GM12878 (cell line): ENCODE data around the gene CASK. TPM values are rescaled to one million over a fixed set of nuclear protein-coding genes. Genes with fewer than 3 reads are reported as not detected.

Experiments
- BACH1 ChIP-seq: fragments of 450-650 bp; IDR thresholded peaks from 2 replicates; pipeline ENCODE4 v1.6.1; 2017; ENCODE audit warnings: mild to moderate bottlenecking, borderline replicate concordance
- BRCA1 ChIP-seq: IDR thresholded peaks from 2 replicates; pipeline ENCODE4 v1.6.1; 2011; ENCODE audit warnings: low read depth, low read length, improper control_type of control experiment
- CBFB ChIP-seq: IDR thresholded peaks from 2 replicates; pipeline ENCODE4 v1.6.1; 2016; ENCODE audit warnings: antibody characterized with exemption, low read depth
- CBX5 ChIP-seq: sonication (generic); IDR thresholded peaks from 2 replicates; pipeline ENCODE4 v1.6.1; 2016; ENCODE audit warnings: low read depth, moderate library complexity, mild to moderate bottlenecking, inconsistent platforms
- CHD4 ChIP-seq: fragments of 200-600 bp; sonication (generic); IDR thresholded peaks from 2 replicates; pipeline ENCODE4 v1.6.1; 2016; ENCODE audit warnings: mild to moderate bottlenecking
- CREB1 ChIP-seq: IDR thresholded peaks from 2 replicates; pipeline ENCODE4 v1.6.1; 2012; ENCODE audit warnings: low read depth, mild to moderate bottlenecking, inconsistent platforms
- CREM ChIP-seq: IDR thresholded peaks from 2 replicates; pipeline ENCODE4 v1.6.1; 2014; ENCODE audit warnings: antibody characterized with exemption, low read depth
- DPF2 ChIP-seq: fragments of 450-650 bp; IDR thresholded peaks from 2 replicates; pipeline ENCODE4 v1.6.1; 2017; ENCODE audit warnings: mild to moderate bottlenecking
- EED ChIP-seq: sonication (generic); IDR thresholded peaks from 2 replicates; pipeline ENCODE4 v1.6.1; 2016; ENCODE audit warnings: antibody characterized with exemption, low read depth
- EP300 ChIP-seq, 2 experiments: fragments of 150-350 bp in 1 of 2; IDR thresholded peaks; 2 replicates each; pipeline ENCODE4 v1.6.1; 2011 to 2012; ENCODE audit warnings: low read depth in 2 of 2, low read length in 2 of 2, borderline replicate concordance in 1 of 2, improper control_type of control experiment in 1 of 2, inconsistent platforms in 1 of 2; ENCODE audit not compliant: control insufficient read depth in 1 of 2
- FOS ChIP-seq: IDR thresholded peaks from 3 replicates; pipeline ENCODE4 v1.6.1; 2011; ENCODE audit warnings: borderline replicate concordance; ENCODE audit not compliant: insufficient read length; ENCODE audit errors: extremely low read depth
- GATAD2B ChIP-seq: fragments of 450-650 bp; conservative IDR thresholded peaks from 2 replicates; pipeline ENCODE4 v1.6.1; 2017; ENCODE audit warnings: low read depth, mild to moderate bottlenecking, moderate library complexity
- IKZF2 ChIP-seq, 2 experiments: fragments of 450-650 bp; IDR thresholded peaks; 2 replicates each; pipeline ENCODE4 v1.6.1; 2017; ENCODE audit warnings: mild to moderate bottlenecking in 2 of 2, moderate library complexity in 2 of 2
- JUNB ChIP-seq: IDR thresholded peaks from 2 replicates; pipeline ENCODE4 v1.6.1; 2016; ENCODE audit warnings: antibody characterized with exemption, mild to moderate bottlenecking
- MEF2A ChIP-seq: IDR thresholded peaks from 2 replicates; pipeline ENCODE4 v1.6.1; 2011; ENCODE audit warnings: low read depth, mild to moderate bottlenecking, low read length, moderate library complexity; ENCODE audit not compliant: insufficient read depth
- NFIC ChIP-seq: IDR thresholded peaks from 2 replicates; pipeline ENCODE4 v1.6.1; 2012; ENCODE audit warnings: low read depth, mild to moderate bottlenecking, inconsistent platforms, low read length, moderate library complexity
- PKNOX1 ChIP-seq: fragments of 450-650 bp; IDR thresholded peaks from 2 replicates; pipeline ENCODE4 v1.6.1; 2016; ENCODE audit warnings: mild to moderate bottlenecking
- PML ChIP-seq: IDR thresholded peaks from 2 replicates; pipeline ENCODE4 v1.6.1; 2012; ENCODE audit warnings: low read length, inconsistent platforms
- SRF ChIP-seq, 2 experiments: IDR thresholded peaks; 2 replicates each; pipeline ENCODE4 v1.6.1; 2011; ENCODE audit warnings: low read depth in 2 of 2, low read length in 2 of 2, mild to moderate bottlenecking in 1 of 2, moderate library complexity in 1 of 2
- TCF12 ChIP-seq: IDR thresholded peaks from 2 replicates; pipeline ENCODE4 v1.6.1; 2011; ENCODE audit warnings: low read depth, mild to moderate bottlenecking, low read length
- TCF7 ChIP-seq: IDR thresholded peaks from 2 replicates; pipeline ENCODE4 v1.6.1; 2014; ENCODE audit warnings: antibody characterized with exemption, borderline replicate concordance
- YY1 ChIP-seq: IDR thresholded peaks from 2 replicates; pipeline ENCODE4 v1.6.1; 2011; ENCODE audit warnings: low read depth, mild to moderate bottlenecking, low read length
- ZZZ3 ChIP-seq: IDR thresholded peaks from 2 replicates; pipeline ENCODE4 v1.6.1; 2011; ENCODE audit warnings: low read depth; ENCODE audit not compliant: control insufficient read depth, insufficient read length
- polyA plus RNA-seq, 11 experiments: library from polyadenylated mRNA; depleted of rRNA in 4 of 11; unstranded in 6 of 11; stranded (reverse) in 5 of 11; fragments of >200 nt; fragmentation: Nextera tagmentation in 4 of 11; fragmentation: Illumina TruSeq in 1 of 11; extraction: Ambion mirVana in 4 of 11; extraction: Trizol in 1 of 11; gene quantifications; 1 replicate in 1 of 11; 2 replicates in 10 of 11; pipeline versions ENCODE4 v1.2.1 to v1.2.3, GENCODE V29; 2011 to 2016; ENCODE audit warnings: inconsistent platforms in 2 of 11, missing spikeins in 2 of 11, low read depth in 1 of 11
- total RNA-seq, 4 experiments: library from RNA; depleted of rRNA in 3 of 4; stranded (reverse); fragments of >200 nt in 3 of 4; fragmentation: Illumina TruSeq in 1 of 4; extraction: Trizol in 1 of 4; gene quantifications; 2 replicates each; pipeline versions ENCODE4 v1.2.1 to v1.2.3, GENCODE V29; 2013 to 2021
- TF ChIP-seq, protein P1 (sequence below): IDR thresholded peaks from 2 replicates; pipeline ENCODE4 v1.6.1; 2012; ENCODE audit warnings: improper control_type of control experiment, low read depth, low read length; ENCODE audit not compliant: insufficient replicate concordance
- TF ChIP-seq, protein P2 (sequence below): IDR thresholded peaks from 2 replicates; pipeline ENCODE4 v1.6.1; 2012; ENCODE audit warnings: low read depth, low read length, improper control_type of control experiment

The CASK gene
- total and polyA plus RNA-seq, 10 of the 15 experiments (the other 5 are each of a cell fraction or from before 2014, with no cell fraction given): 0.60 to 45.9 (median 4.8) TPM

DNA sequence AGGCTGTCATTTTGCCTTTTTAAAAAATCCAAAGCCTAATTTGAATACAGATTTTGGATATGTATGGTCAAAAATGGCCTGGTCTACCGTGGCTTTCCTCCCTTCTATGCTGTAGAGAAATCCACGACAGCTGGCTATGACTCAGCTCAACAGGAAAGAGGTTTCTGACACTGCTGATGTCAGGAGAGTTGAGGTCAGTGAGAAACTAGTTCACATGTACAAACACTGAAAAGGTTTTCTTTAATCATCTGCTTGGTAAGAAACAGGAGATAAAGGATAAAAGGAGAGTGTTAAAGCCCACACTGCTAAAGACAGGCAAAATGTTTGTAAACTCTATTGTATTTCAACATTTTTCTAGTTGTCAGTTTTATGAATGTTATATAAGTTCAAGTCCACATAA, 362.3 kb downstream of the CASK start (continued):
- TF ChIP-seq EP300 (IDR thresholded peaks at IDR 0.05; ENCODE audit: borderline replicate concordance in 1 of 2, control insufficient read depth in 1 of 2, low read depth in 2 of 2, low read length in 2 of 2) (0 out of 4 replicates have a peak, but pooled peaks of 1 of the 2 experiments have one; percentile 41), IKZF2 (IDR thresholded peaks at IDR 0.05) (no peak), DPF2 (no peak), ZZZ3 (no peak), BACH1 (peak; percentile 20; the same call in 1 of the 2 replicates), CREM (peak; percentile 28; the same call in 1 of the 2 replicates), TCF12 (peak; percentile 61; the same call in 1 of the 2 replicates), CBFB (no peak), PML (no peak), FOS (no peak), NFIC (no peak), BRCA1 (no peak), CREB1 (peak; percentile 67; the same call in 1 of the 2 replicates), YY1 (0 out of 2 replicates have a peak, but pooled peaks have one; percentile 16), CBX5 (no peak), MEF2A (no peak), CHD4 (no peak), PKNOX1 (0 out of 2 replicates have a peak, but pooled peaks have one; percentile 17), GATAD2B (no peak), EED (peak; percentile 21; the same call in 1 of the 2 replicates), TCF7 (no peak), JUNB (peak; percentile 42), SRF (IDR thresholded peaks at IDR 0.05; ENCODE audit: low read depth in 2 of 2, low read length in 2 of 2) (0 out of 4 replicates have a peak, but pooled peaks of 1 of the 2 experiments have one; percentile 13)
- TF ChIP-seq, protein P1, sequence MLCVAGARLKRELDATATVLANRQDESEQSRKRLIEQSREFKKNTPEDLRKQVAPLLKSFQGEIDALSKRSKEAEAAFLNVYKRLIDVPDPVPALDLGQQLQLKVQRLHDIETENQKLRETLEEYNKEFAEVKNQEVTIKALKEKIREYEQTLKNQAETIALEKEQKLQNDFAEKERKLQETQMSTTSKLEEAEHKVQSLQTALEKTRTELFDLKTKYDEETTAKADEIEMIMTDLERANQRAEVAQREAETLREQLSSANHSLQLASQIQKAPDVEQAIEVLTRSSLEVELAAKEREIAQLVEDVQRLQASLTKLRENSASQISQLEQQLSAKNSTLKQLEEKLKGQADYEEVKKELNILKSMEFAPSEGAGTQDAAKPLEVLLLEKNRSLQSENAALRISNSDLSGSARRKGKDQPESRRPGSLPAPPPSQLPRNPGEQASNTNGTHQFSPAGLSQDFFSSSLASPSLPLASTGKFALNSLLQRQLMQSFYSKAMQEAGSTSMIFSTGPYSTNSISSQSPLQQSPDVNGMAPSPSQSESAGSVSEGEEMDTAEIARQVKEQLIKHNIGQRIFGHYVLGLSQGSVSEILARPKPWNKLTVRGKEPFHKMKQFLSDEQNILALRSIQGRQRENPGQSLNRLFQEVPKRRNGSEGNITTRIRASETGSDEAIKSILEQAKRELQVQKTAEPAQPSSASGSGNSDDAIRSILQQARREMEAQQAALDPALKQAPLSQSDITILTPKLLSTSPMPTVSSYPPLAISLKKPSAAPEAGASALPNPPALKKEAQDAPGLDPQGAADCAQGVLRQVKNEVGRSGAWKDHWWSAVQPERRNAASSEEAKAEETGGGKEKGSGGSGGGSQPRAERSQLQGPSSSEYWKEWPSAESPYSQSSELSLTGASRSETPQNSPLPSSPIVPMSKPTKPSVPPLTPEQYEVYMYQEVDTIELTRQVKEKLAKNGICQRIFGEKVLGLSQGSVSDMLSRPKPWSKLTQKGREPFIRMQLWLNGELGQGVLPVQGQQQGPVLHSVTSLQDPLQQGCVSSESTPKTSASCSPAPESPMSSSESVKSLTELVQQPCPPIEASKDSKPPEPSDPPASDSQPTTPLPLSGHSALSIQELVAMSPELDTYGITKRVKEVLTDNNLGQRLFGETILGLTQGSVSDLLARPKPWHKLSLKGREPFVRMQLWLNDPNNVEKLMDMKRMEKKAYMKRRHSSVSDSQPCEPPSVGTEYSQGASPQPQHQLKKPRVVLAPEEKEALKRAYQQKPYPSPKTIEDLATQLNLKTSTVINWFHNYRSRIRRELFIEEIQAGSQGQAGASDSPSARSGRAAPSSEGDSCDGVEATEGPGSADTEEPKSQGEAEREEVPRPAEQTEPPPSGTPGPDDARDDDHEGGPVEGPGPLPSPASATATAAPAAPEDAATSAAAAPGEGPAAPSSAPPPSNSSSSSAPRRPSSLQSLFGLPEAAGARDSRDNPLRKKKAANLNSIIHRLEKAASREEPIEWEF: no peak
- TF ChIP-seq, protein P2, sequence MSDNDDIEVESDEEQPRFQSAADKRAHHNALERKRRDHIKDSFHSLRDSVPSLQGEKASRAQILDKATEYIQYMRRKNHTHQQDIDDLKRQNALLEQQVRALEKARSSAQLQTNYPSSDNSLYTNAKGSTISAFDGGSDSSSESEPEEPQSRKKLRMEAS: no peak
